MM.1S (cell line): ENCODE data around the gene UBASH3A.
A peak's percentile ranks its signal among the peaks of the same experiment; 100 is the strongest.

ENCODE experiments used
- DNase-seq: peaks from one replicate; pipeline ENCODE4 v3.0.0-alpha.2; 2015
- H2AFZ ChIP-seq: fragments of 300-600 bp; sonication (generic); 2 replicates; pipeline ENCODE4 v1.6.0; 2016; ENCODE audit warnings: antibody characterized with exemption, low read length
- H3F3A ChIP-seq: fragments of 300-600 bp; sonication (generic); 2 replicates; pipeline ENCODE4 v1.6.1; 2016; ENCODE audit warnings: mild to moderate bottlenecking, antibody characterized with exemption, low read length, moderate library complexity, mixed read lengths; ENCODE audit not compliant: insufficient read depth
- H3K27ac ChIP-seq: fragments of 300-600 bp; sonication (generic); 2 replicates; pipeline ENCODE4 v1.5.1; 2016; ENCODE audit warnings: mild to moderate bottlenecking, low read length
- H3K27me3 ChIP-seq: fragments of 300-600 bp; sonication (generic); replicated peaks from 2 replicates; pipeline ENCODE4 v1.6.0; 2016; ENCODE audit warnings: low read length; ENCODE audit not compliant: insufficient read depth
- H3K36me3 ChIP-seq: fragments of 300-600 bp; sonication (generic); replicated peaks from 2 replicates; pipeline ENCODE4 v1.6.1; 2016; ENCODE audit warnings: mild to moderate bottlenecking, low read length, mixed read lengths; ENCODE audit not compliant: insufficient read depth
- H3K4me1 ChIP-seq: fragments of 300-600 bp; sonication (generic); 2 replicates; pipeline ENCODE4 v1.6.1; 2016; ENCODE audit warnings: low read length, mixed read lengths
- H3K4me2 ChIP-seq: fragments of 300-600 bp; sonication (generic); 2 replicates; pipeline ENCODE4 v1.6.0; 2016; ENCODE audit warnings: low read depth, low read length
- H3K4me3 ChIP-seq: fragments of 300-600 bp; sonication (generic); 2 replicates; pipeline ENCODE4 v1.5.1; 2016; ENCODE audit warnings: low read length, mixed read lengths
- H3K79me2 ChIP-seq: fragments of 300-600 bp; sonication (generic); 2 replicates; pipeline ENCODE4 v1.6.1; 2016; ENCODE audit warnings: mixed run types, low read length, mixed read lengths
- H3K9ac ChIP-seq: fragments of 300-600 bp; sonication (generic); 2 replicates; pipeline ENCODE4 v1.6.1; 2016; ENCODE audit warnings: low read length, mixed read lengths
- H3K9me2 ChIP-seq: fragments of 300-600 bp; sonication (generic); replicated peaks from 2 replicates; pipeline ENCODE4 v1.6.1; 2016; ENCODE audit warnings: mild to moderate bottlenecking, low read length, mixed read lengths; ENCODE audit not compliant: insufficient read depth
- H3K9me3 ChIP-seq: fragments of 300-600 bp; sonication (generic); replicated peaks from 2 replicates; pipeline ENCODE4 v1.6.1; 2016; ENCODE audit warnings: mild to moderate bottlenecking, low read length, mixed read lengths; ENCODE audit not compliant: insufficient read depth
- H4K20me1 ChIP-seq: fragments of 300-600 bp; sonication (generic); 2 replicates; pipeline ENCODE4 v1.6.1; 2016; ENCODE audit warnings: mild to moderate bottlenecking, low read length, moderate library complexity, mixed read lengths; ENCODE audit not compliant: insufficient read depth
- EZH2 ChIP-seq: fragments of 300-600 bp; sonication (generic); optimal IDR thresholded peaks from 2 replicates; pipeline ENCODE3; 2017; ENCODE audit warnings: low read depth, mild to moderate bottlenecking, antibody characterized with exemption, low read length, mixed read lengths
- EZH2phosphoT487 ChIP-seq: fragments of 300-600 bp; sonication (generic); IDR thresholded peaks from 2 replicates; pipeline ENCODE4 v1.6.1; 2018; ENCODE audit warnings: antibody characterized with exemption, low read length
- TF ChIP-seq, protein P1 (sequence below): fragments of 300-600 bp; sonication (generic); IDR thresholded peaks from 2 replicates; pipeline ENCODE4 v1.5.1; 2016; ENCODE audit warnings: antibody characterized with exemption, low read length, mixed read lengths

UBASH3A gene

DNA sequence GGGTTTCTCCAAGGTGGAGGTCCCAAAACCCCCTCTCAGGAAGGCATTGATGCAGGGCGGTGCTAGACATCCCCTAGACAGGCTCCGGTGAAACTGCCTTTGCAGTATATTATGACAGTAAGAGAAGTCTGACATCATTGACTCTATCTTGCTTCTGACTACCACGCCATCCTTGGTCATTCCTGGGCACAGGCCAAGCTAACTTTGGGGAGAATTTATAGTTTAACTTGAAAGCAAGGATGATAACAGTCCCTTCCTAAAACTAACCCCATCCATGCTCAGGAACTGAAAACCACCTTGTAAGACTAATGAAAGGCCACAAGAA, 62.1 kb downstream of the UBASH3A start:
- TF ChIP-seq EZH2phosphoT487 (no peak), EZH2 (no peak)
- TF ChIP-seq, protein P1, sequence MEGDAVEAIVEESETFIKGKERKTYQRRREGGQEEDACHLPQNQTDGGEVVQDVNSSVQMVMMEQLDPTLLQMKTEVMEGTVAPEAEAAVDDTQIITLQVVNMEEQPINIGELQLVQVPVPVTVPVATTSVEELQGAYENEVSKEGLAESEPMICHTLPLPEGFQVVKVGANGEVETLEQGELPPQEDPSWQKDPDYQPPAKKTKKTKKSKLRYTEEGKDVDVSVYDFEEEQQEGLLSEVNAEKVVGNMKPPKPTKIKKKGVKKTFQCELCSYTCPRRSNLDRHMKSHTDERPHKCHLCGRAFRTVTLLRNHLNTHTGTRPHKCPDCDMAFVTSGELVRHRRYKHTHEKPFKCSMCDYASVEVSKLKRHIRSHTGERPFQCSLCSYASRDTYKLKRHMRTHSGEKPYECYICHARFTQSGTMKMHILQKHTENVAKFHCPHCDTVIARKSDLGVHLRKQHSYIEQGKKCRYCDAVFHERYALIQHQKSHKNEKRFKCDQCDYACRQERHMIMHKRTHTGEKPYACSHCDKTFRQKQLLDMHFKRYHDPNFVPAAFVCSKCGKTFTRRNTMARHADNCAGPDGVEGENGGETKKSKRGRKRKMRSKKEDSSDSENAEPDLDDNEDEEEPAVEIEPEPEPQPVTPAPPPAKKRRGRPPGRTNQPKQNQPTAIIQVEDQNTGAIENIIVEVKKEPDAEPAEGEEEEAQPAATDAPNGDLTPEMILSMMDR = no peak
- Histone ChIP-seq H3K9ac (no peak overlapping the region), H3K36me3 (no peaks in the 10 kb centered on the region), H2AFZ (no peak overlapping the region), H3K79me2 (no peaks in the 10 kb centered on the region), H3F3A (peaks cover 30% of the 10 kb centered on the region), H4K20me1 (no peaks in the 10 kb centered on the region), H3K4me1 (peaks cover 64% of the 10 kb centered on the region), H3K4me2 (peak overlapping the region; percentile 45), H3K27me3 (peaks cover 10% of the 10 kb centered on the region; the same call in 1 of the 2 replicates), H3K4me3 (no peak overlapping the region), H3K9me2 (no peaks in the 10 kb centered on the region), H3K9me3 (no peaks in the 10 kb centered on the region), H3K27ac (peak overlapping the region; percentile 8; the same call in 1 of the 2 replicates)
- no peak for DNase-seq

DNA sequence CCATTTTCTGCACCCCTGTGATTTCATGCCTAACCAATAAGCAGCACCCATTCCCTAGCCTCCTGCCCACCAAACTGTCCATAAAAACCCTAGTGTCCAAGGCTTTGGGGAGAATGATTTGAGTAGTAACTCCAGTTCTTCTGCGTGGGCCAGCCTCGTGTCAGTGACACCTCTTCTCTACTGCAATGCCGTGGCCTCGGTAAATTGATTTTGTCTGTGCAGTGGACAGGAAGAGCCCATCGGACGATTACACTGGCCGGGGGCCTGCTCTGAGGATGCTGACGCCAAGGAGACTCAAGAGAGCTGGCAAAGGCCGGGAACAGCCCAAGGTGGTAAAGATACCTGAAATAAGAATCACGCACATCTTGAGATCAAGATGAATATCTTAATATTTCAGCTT, 63.0 kb downstream of the UBASH3A start:
- Histone ChIP-seq H3K36me3 (no peaks in the 10 kb centered on the region), H3K4me3 (no peak overlapping the region), H3K9me2 (no peaks in the 10 kb centered on the region), H3K4me2 (peak overlapping the region; percentile 32), H4K20me1 (no peaks in the 10 kb centered on the region), H3K9me3 (no peaks in the 10 kb centered on the region), H2AFZ (no peak overlapping the region), H3K9ac (no peak overlapping the region), H3F3A (peaks cover 23% of the 10 kb centered on the region), H3K27me3 (peaks cover 16% of the 10 kb centered on the region; the same call in 1 of the 2 replicates), H3K27ac (peak overlapping the region; percentile 1; the same call in 1 of the 2 replicates), H3K79me2 (no peaks in the 10 kb centered on the region), H3K4me1 (peaks cover 56% of the 10 kb centered on the region)
- DNase-seq = no peak
- TF ChIP-seq EZH2 (no peak), EZH2phosphoT487 (no peak)
- TF ChIP-seq, protein P1 = no peak

DNA sequence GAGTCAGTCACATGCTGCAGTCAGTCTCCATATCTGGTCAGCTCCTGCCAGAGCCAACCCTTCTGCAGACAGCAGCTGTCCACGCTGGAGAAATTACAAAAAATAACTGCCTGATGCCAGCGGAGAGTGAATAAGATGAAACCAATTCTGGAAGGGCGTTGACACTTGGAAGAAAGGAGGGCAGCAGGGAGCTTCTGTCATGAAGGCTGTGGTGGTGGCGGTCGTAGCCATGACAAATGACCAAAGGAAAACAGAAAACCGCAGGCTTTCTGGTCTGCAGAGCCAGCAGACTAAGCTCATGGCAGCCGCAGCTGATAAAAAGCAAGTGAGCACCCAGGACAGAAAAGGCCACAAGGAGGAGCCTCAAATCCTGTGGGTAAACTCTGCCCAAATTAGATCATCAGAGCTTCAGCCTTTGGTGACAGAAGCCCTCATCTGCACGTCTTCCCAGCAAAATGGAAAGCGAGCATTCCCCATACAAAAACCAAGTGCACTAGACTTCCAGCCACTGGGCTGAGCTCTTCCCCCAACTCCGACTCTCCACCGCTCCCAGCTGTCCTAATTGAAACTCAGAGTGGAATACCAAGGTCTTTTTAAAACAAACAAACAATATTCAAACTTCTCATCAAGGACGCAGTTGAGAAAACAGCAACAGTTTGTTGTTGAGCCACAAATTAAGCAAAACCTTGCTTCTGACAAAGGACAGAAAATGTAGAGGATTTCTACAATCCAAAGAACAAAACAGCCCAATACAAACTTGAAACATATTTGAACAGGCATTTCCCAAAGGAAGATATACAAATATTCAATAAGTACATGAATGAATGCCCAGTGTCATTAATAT, 63.7 kb downstream of the UBASH3A start:
- no peak overlapping the region for H3K9ac ChIP-seq
- H3K4me1 ChIP-seq = peaks cover 49% of the 10 kb centered on the region
- no peaks in the 10 kb centered on the region for H4K20me1 ChIP-seq
- H3K9me2 ChIP-seq = no peaks in the 10 kb centered on the region
- no peak overlapping the region for H3K4me3 ChIP-seq
- H2AFZ ChIP-seq = no peak overlapping the region
- no peaks in the 10 kb centered on the region for H3K9me3 ChIP-seq
- H3F3A ChIP-seq = peaks cover 23% of the 10 kb centered on the region
- peak; percentile 85 for DNase-seq
- peak overlapping the region; percentile 1; the same call in 1 of the 2 replicates for H3K27ac ChIP-seq
- H3K79me2 ChIP-seq = no peaks in the 10 kb centered on the region
- TF ChIP-seq, protein P1 = peak; percentile 58
- no peak for TF ChIP-seq EZH2phosphoT487
- H3K4me2 ChIP-seq = peak overlapping the region; percentile 32
- peaks cover 23% of the 10 kb centered on the region; the same call in 1 of the 2 replicates for H3K27me3 ChIP-seq
- H3K36me3 ChIP-seq = no peaks in the 10 kb centered on the region
